K562 (cell line): ENCODE results near the gene RPS6KA6. TPM values are rescaled to one million over a fixed set of nuclear protein-coding genes. Genes with fewer than 3 reads are reported as not detected.

ENCODE experiments used
- ATAC-seq: fragments of 200-7000 bp; cut with Tn5 transposase; 3 replicates; pipeline ENCODE4 v1.9.1; 2020; ENCODE audit warnings: moderate library complexity
- BruUV-seq: library from RNA; stranded (reverse); fragments of 400-500 nt; replicated peaks from 2 replicates; lab custom pipeline; 2021; lab: Mats Ljungman, UMichigan
- CTCF ChIA-PET: fragments of 300-600 bp; formaldehyde crosslinking; extraction: SDS; loops from one replicate; lab custom pipeline; 2021; ENCODE audit warnings: low intra/inter-chr PET ratio; lab: Yijun Ruan, JAX
- POLR2A ChIA-PET: fragments of 300-600, 350-650 bp; sonication (Branson Sonifier 250); formaldehyde crosslinking; extraction: SDS; loops from one replicate; lab custom pipeline; 2021; ENCODE audit warnings: antibody characterized with exemption, inconsistent platforms; lab: Yijun Ruan, JAX
- DNase-seq, 4 experiments: peaks; one replicate each; pipeline versions ENCODE4 v3.0.0 to v3.0.0-alpha.2; 2011 to 2018; ENCODE audit warnings: low spot score in 3 of 4, mixed read lengths in 3 of 4; ENCODE audit errors: extremely low read depth in 1 of 4
- FAIRE-seq: peaks from 2 replicates; lab custom pipeline; 2011; peaks lifted over from hg19 to GRCh38; lab: Jason Lieb, UNC
- H2AFZ ChIP-seq: 2 replicates; pipeline ENCODE4 v1.6.0; 2011; ENCODE audit warnings: low read depth, low read length, control low read depth, inconsistent platforms
- H3K27ac ChIP-seq: fragments of 200-600 bp; 3 replicates; pipeline ENCODE4 v1.8.0; 2011; ENCODE audit warnings: low read depth, mild to moderate bottlenecking, control low read depth, inconsistent platforms, low read length, moderate library complexity, mixed read lengths; ENCODE audit errors: extremely low read depth
- H3K27me3 ChIP-seq, 2 experiments: fragments of 300-600 bp in 1 of 2; 2 replicates in 1 of 2; 3 replicates in 1 of 2; pipeline versions ENCODE4 v1.6.0 to v1.8.0; 2011; ENCODE audit warnings: inconsistent platforms in 2 of 2, low read length in 2 of 2, mild to moderate bottlenecking in 1 of 2, mixed read lengths in 1 of 2, moderate library complexity in 1 of 2; ENCODE audit not compliant: control insufficient read depth in 2 of 2, insufficient read depth in 2 of 2
- H3K36me3 ChIP-seq: fragments of 300-600 bp; 3 replicates; pipeline ENCODE4 v1.8.0; 2011; ENCODE audit warnings: mild to moderate bottlenecking, low read length, inconsistent platforms; ENCODE audit not compliant: control insufficient read depth, insufficient read depth
- H3K4me1 ChIP-seq, 2 experiments: fragments of 200-600 bp in 1 of 2; replicated peaks in 1 of 2; 2 replicates in 1 of 2; 3 replicates in 1 of 2; pipeline versions ENCODE4 v1.5.1 to v1.8.0; 2011; ENCODE audit warnings: inconsistent platforms in 2 of 2, low read length in 2 of 2, mild to moderate bottlenecking in 1 of 2, mixed read lengths in 1 of 2, moderate library complexity in 1 of 2; ENCODE audit not compliant: control insufficient read depth in 2 of 2, insufficient read depth in 2 of 2
- H3K4me2 ChIP-seq: 2 replicates; pipeline ENCODE4 v1.6.1; 2011; ENCODE audit warnings: low read length, control low read depth, inconsistent platforms, mixed read lengths; ENCODE audit not compliant: insufficient read depth
- H3K4me3 ChIP-seq: fragments of 200-600 bp; sonication (generic), shearing (Covaris generic); 2 replicates; pipeline ENCODE4 v1.5.1; 2016; ENCODE audit warnings: control low read depth, inconsistent platforms
- H3K79me2 ChIP-seq: fragments of 200-600 bp; 3 replicates; pipeline ENCODE4 v1.8.0; 2011; ENCODE audit warnings: low read length, inconsistent platforms; ENCODE audit not compliant: control insufficient read depth, insufficient read depth
- H3K9ac ChIP-seq, 2 experiments: 2 replicates each; pipeline versions ENCODE4 v1.6.0 to v1.6.1; 2011; ENCODE audit warnings: low read depth in 2 of 2, low read length in 2 of 2, control low read depth in 1 of 2, inconsistent platforms in 1 of 2, mild to moderate bottlenecking in 1 of 2, mixed read lengths in 1 of 2; ENCODE audit not compliant: insufficient read depth in 1 of 2
- H3K9me1 ChIP-seq: one replicate; pipeline ENCODE4 v1.6.0; 2011; ENCODE audit warnings: inconsistent platforms, mild to moderate bottlenecking, low read length, moderate library complexity; ENCODE audit not compliant: control insufficient read depth, insufficient read depth
- H3K9me3 ChIP-seq: replicated peaks from 2 replicates; pipeline ENCODE4 v1.5.1; 2011; ENCODE audit warnings: low read depth, low read length, inconsistent platforms; ENCODE audit not compliant: control insufficient read depth, insufficient read depth
- H4K20me1 ChIP-seq: replicated peaks from 2 replicates; pipeline ENCODE4 v1.6.1; 2011; ENCODE audit warnings: low read length, inconsistent platforms, mixed read lengths; ENCODE audit not compliant: control insufficient read depth, insufficient read depth
- E2F6 ChIP-seq, 2 experiments: IDR thresholded peaks; 2 replicates each; pipeline ENCODE4 v1.6.1; 2011; ENCODE audit warnings: borderline replicate concordance in 1 of 2, control low read depth in 1 of 2, low read depth in 1 of 2, low read length in 1 of 2, mild to moderate bottlenecking in 1 of 2, mixed read lengths in 1 of 2, moderate library complexity in 1 of 2; ENCODE audit not compliant: insufficient read depth in 1 of 2, insufficient read length in 1 of 2, poor library complexity in 1 of 2, severe bottlenecking in 1 of 2; ENCODE audit errors: extremely low read depth in 1 of 2
- FOXA1 ChIP-seq: fragments of 450-650 bp; IDR thresholded peaks from 2 replicates; pipeline ENCODE4 v1.6.1; 2016; ENCODE audit warnings: mild to moderate bottlenecking, borderline replicate concordance
- FOXJ3 ChIP-seq: sonication (generic); formaldehyde crosslinking; IDR thresholded peaks from 2 replicates; pipeline ENCODE4 v1.4.0; 2020; ENCODE audit warnings: mild to moderate bottlenecking, missing genetic modification reagents
- MCM3 ChIP-seq: fragments of 450-650 bp; IDR thresholded peaks from 2 replicates; pipeline ENCODE4 v1.6.1; 2016
- TBP ChIP-seq: optimal IDR thresholded peaks from 2 replicates; pipeline ENCODE3; 2011; ENCODE audit warnings: low read depth, low read length, improper control_type of control experiment
- THRAP3 ChIP-seq: fragments of 450-650 bp; IDR thresholded peaks from 2 replicates; pipeline ENCODE4 v1.6.1; 2016; ENCODE audit warnings: mild to moderate bottlenecking, inconsistent platforms, borderline replicate concordance
- ZFX ChIP-seq: sonication (generic); formaldehyde crosslinking; IDR thresholded peaks from 2 replicates; pipeline ENCODE4 v1.8.0; 2022; ENCODE audit warnings: mild to moderate bottlenecking, missing genetic modification reagents, moderate library complexity
- WGBS: fragments of 100-300 bp; shearing (Covaris generic); methylation state at CpG from one replicate; pipeline ENCODE4 v1.1.6; 2016; ENCODE audit warnings: low coverage, mixed read lengths; ENCODE audit not compliant: insufficient coverage; ENCODE audit errors: missing lambda C conversion rate; 5-methylcytosine and 5-hydroxymethylcytosine counted together
- in situ Hi-C: fragments of 300-500 bp; cut with MboI; formaldehyde crosslinking; loops from 4 replicates; pipeline ENCODE4 v1.15.0; 2018; ENCODE audit warnings: inconsistent platforms, mixed read lengths
- intact Hi-C: fragments of 100-400 bp; cut with micrococcal nuclease; formaldehyde crosslinking; loops from 2 replicates; pipeline ENCODE4 v1.14.2; 2022
- polyA plus RNA-seq, 8 experiments: library from polyadenylated mRNA; depleted of rRNA in 4 of 8; stranded (reverse) in 5 of 8; unstranded in 3 of 8; fragments of >200 nt; fragmentation: Nextera tagmentation in 2 of 8; fragmentation: Illumina TruSeq in 1 of 8; extraction: Ambion mirVana in 2 of 8; extraction: Trizol in 1 of 8; gene quantifications; 2 replicates each; pipeline versions ENCODE4 v1.2.1 to v1.2.3, GENCODE V29; 2011 to 2014; ENCODE audit warnings: inconsistent platforms in 1 of 8, missing spikeins in 1 of 8
- total RNA-seq, 7 experiments: library from RNA; depleted of rRNA in 6 of 7; stranded (reverse); fragments of >200 nt in 6 of 7; fragmentation: Illumina TruSeq in 2 of 7; extraction: Trizol in 2 of 7; gene quantifications; 2 replicates each; pipeline versions ENCODE4 v1.2.1 to v1.2.3, GENCODE V29; 2011 to 2021; ENCODE audit warnings: low replicate concordance in 1 of 7

RPS6KA6 gene
- total and polyA plus RNA-seq, 9 of the 15 experiments (the other 6 are each of a cell fraction or from before 2014, with no cell fraction given) = 0.11 TPM; not detected in 8

DNA sequence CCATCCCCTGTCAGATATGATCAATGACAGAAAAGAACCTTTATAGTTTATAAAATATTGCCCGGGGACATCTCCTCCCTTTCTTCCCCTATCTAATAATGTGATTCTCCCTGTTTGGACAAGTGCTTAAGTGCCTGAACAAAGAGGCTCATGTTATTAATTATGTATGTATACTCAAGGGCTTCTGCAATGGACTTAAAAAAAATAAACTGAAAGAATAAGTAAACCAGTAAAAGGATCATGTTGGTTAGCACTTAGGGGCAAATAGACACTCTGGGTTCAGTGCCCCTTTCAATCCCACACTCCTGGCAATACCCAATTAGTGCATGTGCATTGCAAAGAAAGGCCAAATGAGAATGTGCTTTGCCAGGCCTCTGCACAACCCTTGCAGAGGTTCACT is 30.7 kb upstream of the RPS6KA6 start:
- Histone ChIP-seq H3K9ac (no peak overlapping the region), H2AFZ (no peak overlapping the region), H3K36me3 (no peaks in the 10 kb centered on the region), H3K79me2 (no peaks in the 10 kb centered on the region), H3K4me3 (no peak overlapping the region), H3K4me2 (no peak overlapping the region), H3K9me3 (no peaks in the 10 kb centered on the region), H3K27me3 (no peaks in the 10 kb centered on the region), H3K4me1 (no peaks in the 10 kb centered on the region), H3K27ac (no peak overlapping the region), H4K20me1 (no peaks in the 10 kb centered on the region), H3K9me1 (no peaks in the 10 kb centered on the region)
- CTCF ChIA-PET = no interaction called here
- ATAC-seq (no peak), FAIRE-seq (no peak), DNase-seq (no peak)
- no TSS peak for BruUV-seq
- intact Hi-C loops (no loop called here), in situ Hi-C loops (no loop called here)
- POLR2A ChIA-PET = no interaction called here
- no CpG with 5 or more reads among the region's 1 CpG for WGBS
- TF ChIP-seq E2F6 (IDR thresholded peaks at IDR 0.05; ENCODE audit: borderline replicate concordance in 1 of 2, extremely low read depth in 1 of 2, insufficient read depth in 1 of 2, insufficient read length in 1 of 2, low read depth in 1 of 2, low read length in 1 of 2, poor library complexity in 1 of 2, severe bottlenecking in 1 of 2) = no peak
- no peak for TF ChIP-seq ZFX (CRISPR knock-in tag)
- no peak for TF ChIP-seq FOXJ3 (CRISPR knock-in tag)
- no peak for TF ChIP-seq MCM3

- CTCF ChIA-PET = no interaction called here
- in situ Hi-C loops = no loop called here
Measured at GRCh38 chrX:84216881-84217280, 28.9 kb upstream of the RPS6KA6 start.

More at GRCh38 chrX:84216881-84217280, 28.9 kb upstream of the RPS6KA6 start:
- TF ChIP-seq FOXA1 (no peak), THRAP3 (no peak), TBP (no peak)
- TF ChIP-seq, all 486 proteins: peak for 0
- Histone ChIP-seq H3K4me2 (no peak overlapping the region), H3K9me1 (no peaks in the 10 kb centered on the region), H3K27ac (no peak overlapping the region), H3K9me3 (no peaks in the 10 kb centered on the region), H3K9ac (no peak overlapping the region), H2AFZ (no peak overlapping the region), H3K4me1 (no peaks in the 10 kb centered on the region), H3K4me3 (no peak overlapping the region), H3K27me3 (no peaks in the 10 kb centered on the region), H3K79me2 (no peaks in the 10 kb centered on the region), H3K36me3 (no peaks in the 10 kb centered on the region), H4K20me1 (no peaks in the 10 kb centered on the region)
- WGBS = 4% methylated on average over 2 of the region's 2 CpGs
- ATAC-seq (no peak), DNase-seq (no peak), FAIRE-seq (no peak)
- intact Hi-C loops = no loop called here
- POLR2A ChIA-PET = no interaction called here
- BruUV-seq = no TSS peak
